GM12873 (cell line): ENCODE data around the gene PTPRN2.

Source experiments
- TF ChIP-seq, protein P1 (sequence below): IDR thresholded peaks from 2 replicates; pipeline ENCODE4 v1.5.1; 2012; ENCODE audit warnings: low read depth, mild to moderate bottlenecking, moderate library complexity, low read length, control low read depth; ENCODE audit not compliant: insufficient read depth; ENCODE audit errors: missing control alignments

The PTPRN2 gene

GRCh38 chr7:158501393-158502067, 86.1 kb downstream of the PTPRN2 start:
- TF ChIP-seq, protein P1, sequence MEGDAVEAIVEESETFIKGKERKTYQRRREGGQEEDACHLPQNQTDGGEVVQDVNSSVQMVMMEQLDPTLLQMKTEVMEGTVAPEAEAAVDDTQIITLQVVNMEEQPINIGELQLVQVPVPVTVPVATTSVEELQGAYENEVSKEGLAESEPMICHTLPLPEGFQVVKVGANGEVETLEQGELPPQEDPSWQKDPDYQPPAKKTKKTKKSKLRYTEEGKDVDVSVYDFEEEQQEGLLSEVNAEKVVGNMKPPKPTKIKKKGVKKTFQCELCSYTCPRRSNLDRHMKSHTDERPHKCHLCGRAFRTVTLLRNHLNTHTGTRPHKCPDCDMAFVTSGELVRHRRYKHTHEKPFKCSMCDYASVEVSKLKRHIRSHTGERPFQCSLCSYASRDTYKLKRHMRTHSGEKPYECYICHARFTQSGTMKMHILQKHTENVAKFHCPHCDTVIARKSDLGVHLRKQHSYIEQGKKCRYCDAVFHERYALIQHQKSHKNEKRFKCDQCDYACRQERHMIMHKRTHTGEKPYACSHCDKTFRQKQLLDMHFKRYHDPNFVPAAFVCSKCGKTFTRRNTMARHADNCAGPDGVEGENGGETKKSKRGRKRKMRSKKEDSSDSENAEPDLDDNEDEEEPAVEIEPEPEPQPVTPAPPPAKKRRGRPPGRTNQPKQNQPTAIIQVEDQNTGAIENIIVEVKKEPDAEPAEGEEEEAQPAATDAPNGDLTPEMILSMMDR, result no peak

DNA sequence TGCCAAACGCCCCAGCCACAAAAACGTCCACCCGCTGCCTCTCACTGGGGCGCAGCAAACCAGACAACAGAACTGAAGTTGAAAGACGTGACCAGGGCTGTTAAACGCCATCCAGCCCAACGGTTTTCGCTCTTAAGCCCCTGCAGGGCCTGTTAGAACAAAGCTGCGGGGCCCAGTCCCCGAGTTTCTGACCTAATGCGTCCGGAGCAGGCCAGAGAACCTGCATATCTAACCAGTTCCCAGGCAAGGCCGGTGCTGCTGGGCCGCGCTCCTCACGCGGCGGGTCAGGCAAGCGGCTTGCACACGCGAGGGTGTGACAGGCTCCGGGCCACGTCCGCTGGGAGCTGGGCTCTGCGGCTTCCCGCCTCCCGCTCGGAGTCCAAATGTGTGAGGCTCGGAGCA, 87.0 kb downstream of the PTPRN2 start:
- TF ChIP-seq, protein P1, result no peak

DNA sequence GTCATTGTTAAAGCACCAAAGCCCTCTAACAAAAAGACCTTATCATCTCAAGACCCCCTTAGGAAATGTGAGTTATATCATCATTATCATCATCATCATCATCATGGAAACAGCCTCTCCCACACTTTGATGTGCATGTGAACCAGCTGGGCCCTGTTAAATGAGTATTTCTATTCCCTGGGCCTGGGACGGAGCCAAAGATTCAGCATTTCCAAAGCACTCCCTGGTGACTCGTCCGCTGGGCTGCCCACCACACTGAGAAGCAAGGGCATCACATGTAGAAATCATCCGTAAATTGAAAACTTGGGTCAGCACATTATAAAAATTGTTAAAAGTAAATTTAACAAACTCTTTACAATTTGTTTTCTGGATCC, 88.6 kb downstream of the PTPRN2 start:
- TF ChIP-seq, protein P1, result no peak

DNA sequence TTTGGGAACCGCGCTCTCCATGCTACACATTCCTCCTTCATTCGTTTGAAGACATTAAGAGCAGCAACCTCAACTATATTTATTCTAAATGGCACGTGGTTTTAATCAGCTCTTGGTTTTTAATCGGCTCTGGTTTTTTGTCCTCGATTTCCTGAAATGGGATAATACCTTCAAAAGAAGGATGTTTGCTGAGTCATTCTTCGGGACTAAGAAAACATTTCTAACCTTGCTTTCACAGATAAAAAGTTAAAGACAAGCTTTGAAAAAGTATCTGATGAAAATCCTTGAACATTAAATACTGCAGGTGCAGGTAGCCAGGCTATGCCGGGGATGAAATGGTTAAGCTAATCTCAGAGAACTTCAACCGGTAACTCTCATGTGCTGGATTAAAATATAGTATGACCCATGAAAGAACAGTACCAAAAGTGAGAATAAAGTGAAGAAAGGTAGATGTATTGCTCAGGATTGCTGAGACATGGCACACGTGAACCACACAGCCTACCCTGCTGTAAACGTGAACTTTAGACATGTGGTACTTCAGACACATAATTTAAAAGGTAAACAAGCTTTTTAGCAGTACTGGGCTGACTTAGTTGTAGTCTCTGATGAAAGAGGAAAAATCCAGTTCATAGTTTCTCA, 89.1 kb downstream of the PTPRN2 start:
- TF ChIP-seq, protein P1, result no peak

- TF ChIP-seq, protein P1, result no peak
Measured at GRCh38 chr7:158497627-158498026, 90.0 kb downstream of the PTPRN2 start.

DNA sequence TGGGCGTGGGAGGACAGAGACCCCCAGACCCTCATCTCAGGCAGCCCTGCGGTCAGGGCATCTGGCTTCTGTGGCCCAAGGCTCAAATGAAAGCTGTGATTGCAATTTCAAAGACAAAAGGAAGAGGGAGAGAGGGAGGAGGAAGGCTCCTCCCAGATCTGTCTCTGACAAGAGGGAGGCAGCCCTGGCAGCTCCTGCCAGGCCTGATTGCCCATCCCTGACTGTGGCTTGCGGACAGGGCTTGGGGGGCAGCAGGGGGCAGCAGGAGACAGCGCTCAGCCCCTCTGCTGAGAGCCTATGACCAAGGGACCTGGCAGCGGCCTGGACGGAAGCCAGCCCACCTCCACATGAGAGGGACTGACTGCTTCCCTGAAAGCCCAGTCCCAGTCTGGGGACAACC, 91.8 kb downstream of the PTPRN2 start:
- TF ChIP-seq, protein P1, result peak; percentile 19

DNA sequence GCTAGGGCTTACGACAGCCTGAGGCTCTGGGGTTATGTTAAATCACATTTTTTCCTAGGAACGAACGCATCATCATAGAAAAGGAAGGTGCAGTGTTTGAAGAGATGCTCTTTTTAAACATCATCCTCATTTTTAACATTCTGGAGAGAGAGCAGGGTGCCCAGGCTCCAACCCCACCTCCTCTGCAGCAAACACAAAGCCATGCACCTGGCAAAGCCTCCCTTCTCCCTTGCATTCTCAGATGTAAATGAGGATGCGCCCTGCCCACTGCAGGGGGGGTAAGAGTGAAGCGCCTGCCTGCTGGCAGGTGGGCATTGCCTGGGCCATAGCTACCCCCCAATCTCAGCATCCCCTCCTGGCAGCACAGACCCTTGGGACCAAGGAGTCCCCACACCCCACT, 92.4 kb downstream of the PTPRN2 start:
- TF ChIP-seq, protein P1, result no peak
